Measurements from ENCODE around the gene PCDH1. TPM values are rescaled to one million over a fixed set of nuclear protein-coding genes. Genes with fewer than 3 reads are reported as not detected.

Gene PCDH1
- total RNA-seq, 4 donors from 2014 or later: 9.5 to 96.8 (median 19.6) TPM

GRCh38 chr5:141870871-141871270 lies 7.3 kb downstream of the PCDH1 start:
- TF ChIP-seq CTCF (IDR thresholded peaks at IDR 0.05; ENCODE audit: low read depth): no peak

GRCh38 chr5:141870228-141870627 lies 8.0 kb downstream of the PCDH1 start:
- no peak for TF ChIP-seq CTCF (IDR thresholded peaks at IDR 0.05; ENCODE audit: low read depth)

GRCh38 chr5:141869514-141869913 lies 8.7 kb downstream of the PCDH1 start:
- TF ChIP-seq CTCF (IDR thresholded peaks at IDR 0.05; ENCODE audit: low read depth): no peak

- TF ChIP-seq CTCF (IDR thresholded peaks at IDR 0.05; ENCODE audit: low read depth): no peak
These were observed 9.2 kb downstream of the PCDH1 start for GRCh38 chr5:141869040-141869439.

GRCh38 chr5:141868541-141868940 lies 9.7 kb downstream of the PCDH1 start:
- TF ChIP-seq CTCF (IDR thresholded peaks at IDR 0.05; ENCODE audit: low read depth): no peak

GRCh38 chr5:141867651-141868050 lies 10.6 kb downstream of the PCDH1 start:
- TF ChIP-seq CTCF (IDR thresholded peaks at IDR 0.05; ENCODE audit: low read depth): no peak

- no peak for TF ChIP-seq CTCF (IDR thresholded peaks at IDR 0.05; ENCODE audit: low read depth)
These were observed 11.1 kb downstream of the PCDH1 start for GRCh38 chr5:141867139-141867538.
